Left renal pelvis (tissue), 4 donors: ENCODE measurements around the gene PKD2L1. TPM values are rescaled to one million over a fixed set of nuclear protein-coding genes. Genes with fewer than 3 reads are reported as not detected.
"Not testable (repeated sequence)": the region's sequence is repeated elsewhere in the genome, so short reads cannot be mapped to it uniquely, and the experiment has no call there.

Source experiments
- DNase-seq, 4 donors: peaks; one replicate each; pipeline ENCODE4 v3.0.0-alpha.2; 2013; ENCODE audit warnings: low read depth in 4 of 4, low spot score in 3 of 4
- polyA plus RNA-seq, 4 donors: library from polyadenylated mRNA; unstranded; fragments of 120-200 nt; gene quantifications; one replicate each; pipeline ENCODE4 v1.2.1, GENCODE V29; 2013; ENCODE audit not compliant: insufficient read length in 4 of 4

PKD2L1 gene
- polyA plus RNA-seq, 4 donors, result 0.29 to 0.93 (median 0.44) TPM; not detected in 1

- no peak for DNase-seq
These were observed 4.7 kb upstream of the PKD2L1 start for GRCh38 chr10:100334762-100335161.

- no peak for DNase-seq
These were observed 3.8 kb upstream of the PKD2L1 start for GRCh38 chr10:100333661-100334440.

- no peak for DNase-seq
These were observed 3.1 kb upstream of the PKD2L1 start for GRCh38 chr10:100333106-100333505.

- no peak for DNase-seq
These were observed 1.8 kb downstream of the PKD2L1 start for GRCh38 chr10:100328198-100328597.

- no peak for DNase-seq
These were observed 2.4 kb downstream of the PKD2L1 start for GRCh38 chr10:100327718-100328009.

- DNase-seq, result no peak
These were observed 2.9 kb downstream of the PKD2L1 start for GRCh38 chr10:100327007-100327717.

- no peak for DNase-seq
These were observed 4.9 kb downstream of the PKD2L1 start for GRCh38 chr10:100325158-100325557.

GRCh38 chr10:100319707-100320402 lies 10.2 kb downstream of the PKD2L1 start:
- DNase-seq, result no peak

GRCh38 chr10:100318207-100318606 lies 11.8 kb downstream of the PKD2L1 start:
- no peak for DNase-seq

- no peak for DNase-seq
These were observed 14.4 kb downstream of the PKD2L1 start for GRCh38 chr10:100315615-100316014.

GRCh38 chr10:100311298-100311697 lies 18.7 kb downstream of the PKD2L1 start:
- no peak for DNase-seq

- no peak for DNase-seq
These were observed 22.3 kb downstream of the PKD2L1 start for GRCh38 chr10:100307684-100308083.

GRCh38 chr10:100306861-100307260 lies 23.2 kb downstream of the PKD2L1 start:
- no peak for DNase-seq

GRCh38 chr10:100304414-100304813 lies 25.6 kb downstream of the PKD2L1 start:
- no peak for DNase-seq

- DNase-seq, result no peak
These were observed 26.2 kb downstream of the PKD2L1 start for GRCh38 chr10:100303724-100304319.

- not testable (repeated sequence) for DNase-seq
These were observed 28.9 kb downstream of the PKD2L1 start for GRCh38 chr10:100301123-100301522.

GRCh38 chr10:100297242-100297641 lies 32.8 kb downstream of the PKD2L1 start:
- no peak for DNase-seq

- DNase-seq, result no peak
These were observed 37.0 kb downstream of the PKD2L1 start for GRCh38 chr10:100293066-100293465.

GRCh38 chr10:100292300-100292699 lies 37.7 kb downstream of the PKD2L1 start:
- not testable (repeated sequence) for DNase-seq

GRCh38 chr10:100291356-100291755 lies 38.7 kb downstream of the PKD2L1 start:
- DNase-seq, result no peak

- no peak for DNase-seq
These were observed 40.4 kb downstream of the PKD2L1 start for GRCh38 chr10:100289641-100290040.
